Panc1 (cell line): Measurements from ENCODE around the gene ST6GALNAC1. TPM values are rescaled to one million over a fixed set of nuclear protein-coding genes. Genes with fewer than 3 reads are reported as not detected.

Source experiments
- ATAC-seq: fragments of 200-7000 bp; cut with Tn5 transposase; 2 replicates; pipeline ENCODE4 v1.9.1; 2020; ENCODE audit warnings: mild to moderate bottlenecking, moderate library complexity
- BruUV-seq: library from RNA; stranded (reverse); fragments of 400-500 nt; replicated peaks from 2 replicates; lab custom pipeline; 2021; lab: Mats Ljungman, UMichigan
- CTCF ChIA-PET: fragments of 300-600 bp; sonication (Branson Sonifier 250); formaldehyde crosslinking; loops from one replicate; lab custom pipeline; 2022; ENCODE audit warnings: antibody characterized with exemption; lab: Charles Lee
- POLR2A ChIA-PET: fragments of 300-600 bp; sonication (Branson Sonifier 250); formaldehyde crosslinking; loops from one replicate; lab custom pipeline; 2022; ENCODE audit warnings: antibody characterized with exemption; lab: Charles Lee
- DNase-seq: peaks from one replicate; pipeline ENCODE4 v3.0.0-alpha.2; 2010; ENCODE audit warnings: low read depth, low spot score
- H3K27ac ChIP-seq: 2 replicates; pipeline ENCODE4 v1.5.1; 2011; ENCODE audit warnings: mild to moderate bottlenecking, low read length, inconsistent platforms
- H3K27me3 ChIP-seq: fragments of 200-500 bp; sonication (Bioruptor generic); 2 replicates; pipeline ENCODE4 v1.6.0; 2014; ENCODE audit warnings: low read length, inconsistent platforms; ENCODE audit not compliant: control insufficient read depth, insufficient read depth
- H3K36me3 ChIP-seq: fragments of 200-500 bp; sonication (Bioruptor generic); 2 replicates; pipeline ENCODE4 v1.5.1; 2014; ENCODE audit warnings: inconsistent platforms, mild to moderate bottlenecking, low read length, moderate library complexity; ENCODE audit not compliant: control insufficient read depth, insufficient read depth
- H3K4me1 ChIP-seq: 2 replicates; pipeline ENCODE4 v1.5.1; 2011; ENCODE audit warnings: inconsistent platforms, mild to moderate bottlenecking, low read length, moderate library complexity; ENCODE audit not compliant: control insufficient read depth, insufficient read depth
- H3K4me3 ChIP-seq, 2 experiments: 2 replicates each; pipeline ENCODE4 v1.5.1; 2011 to 2012; ENCODE audit warnings: low read depth in 2 of 2, low read length in 2 of 2, mild to moderate bottlenecking in 2 of 2, inconsistent platforms in 1 of 2, moderate library complexity in 1 of 2
- H3K9me3 ChIP-seq: fragments of 200-500 bp; sonication (Bioruptor generic); 2 replicates; pipeline ENCODE4 v1.5.1; 2014; ENCODE audit warnings: low read depth, mild to moderate bottlenecking, inconsistent platforms, low read length, moderate library complexity; ENCODE audit not compliant: control insufficient read depth, insufficient read depth
- CTCF ChIP-seq: fragments of 450-650 bp; IDR thresholded peaks from 2 replicates; pipeline ENCODE4 v1.5.1; 2017; ENCODE audit warnings: mild to moderate bottlenecking
- POLR2AphosphoS5 ChIP-seq: IDR thresholded peaks from 2 replicates; pipeline ENCODE4 v1.6.1; 2012; ENCODE audit warnings: mild to moderate bottlenecking, low read depth, low read length, moderate library complexity
- REST ChIP-seq, 2 experiments: IDR thresholded peaks; 2 replicates each; pipeline ENCODE4 v1.6.1; 2011 to 2012; ENCODE audit warnings: low read depth in 2 of 2, control low read depth in 1 of 2, low read length in 1 of 2, mild to moderate bottlenecking in 1 of 2, moderate library complexity in 1 of 2; ENCODE audit not compliant: insufficient read depth in 1 of 2
- SIN3A ChIP-seq: IDR thresholded peaks from 2 replicates; pipeline ENCODE4 v1.6.1; 2012; ENCODE audit warnings: low read depth, mild to moderate bottlenecking, low read length, moderate library complexity, borderline replicate concordance; ENCODE audit not compliant: insufficient read depth
- TCF7L2 ChIP-seq: IDR thresholded peaks from 2 replicates; pipeline ENCODE4 v1.6.1; 2011; ENCODE audit warnings: mild to moderate bottlenecking, low read depth, low read length, inconsistent platforms
- in situ Hi-C: cut with HindIII; loops from 2 replicates; pipeline ENCODE4 v1.10.0; 2016; ENCODE audit warnings: low sequenced_read_pairs, low pct_unique_long_range_greater_than_20kb
- intact Hi-C: fragments of 100-400 bp; cut with micrococcal nuclease; formaldehyde crosslinking; loops from one replicate; pipeline ENCODE4 v1.10.0; 2022; ENCODE audit not compliant: unreplicated experiment
- total RNA-seq: library from RNA; stranded (reverse); gene quantifications from one replicate; pipeline ENCODE4 v1.2.1, GENCODE V29; 2021; ENCODE audit not compliant: unreplicated experiment

Gene ST6GALNAC1
- total RNA-seq, 1 experiment from 2014 or later = 0.15 TPM

- H3K9me3 ChIP-seq = no peaks in the 10 kb centered on the region
- TF ChIP-seq REST (IDR thresholded peaks at IDR 0.05; ENCODE audit: insufficient read depth in 1 of 2, low read depth in 2 of 2, low read length in 1 of 2) (no peak), CTCF (no peak), SIN3A (no peak), TCF7L2 (no peak), POLR2AphosphoS5 (no peak)
- peaks cover 3% of the 10 kb centered on the region; the same call in 1 of the 2 replicates for H3K4me1 ChIP-seq
- H3K36me3 ChIP-seq = no peaks in the 10 kb centered on the region
- ATAC-seq (no peak), DNase-seq (no peak)
- intact Hi-C loops = loop anchor here (10.0 kb wide), 1 partner anchor 62 kb away; a partner anchor contains a TSS
- H3K27me3 ChIP-seq = no peaks in the 10 kb centered on the region; the same call in 1 of the 2 replicates
- H3K27ac ChIP-seq = no peak overlapping the region
- BruUV-seq = no TSS peak
- no peak overlapping the region for H3K4me3 ChIP-seq
- CTCF ChIA-PET = no interaction called here
- in situ Hi-C loops = no loop called here
- POLR2A ChIA-PET = no interaction called here
These were observed 17.1 kb downstream of the ST6GALNAC1 start for GRCh38 chr17:76626442-76626841.

GRCh38 chr17:76625496-76625895 lies 18.1 kb downstream of the ST6GALNAC1 start:
- Histone ChIP-seq H3K36me3 (no peaks in the 10 kb centered on the region), H3K4me3 (no peak overlapping the region), H3K4me1 (peaks cover 3% of the 10 kb centered on the region; the same call in 1 of the 2 replicates), H3K27ac (no peak overlapping the region), H3K27me3 (no peaks in the 10 kb centered on the region; the same call in 1 of the 2 replicates), H3K9me3 (no peaks in the 10 kb centered on the region)
- in situ Hi-C loops (no loop called here), intact Hi-C loops (loop anchor here (10.0 kb wide), 1 partner anchor 61 kb away; a partner anchor contains a TSS)
- DNase-seq = no peak
- ATAC-seq = no peak
- no peak for TF ChIP-seq REST (IDR thresholded peaks at IDR 0.05; ENCODE audit: insufficient read depth in 1 of 2, low read depth in 2 of 2, low read length in 1 of 2)
- TF ChIP-seq SIN3A = no peak
- TF ChIP-seq CTCF = no peak
- TF ChIP-seq TCF7L2 = no peak
- ChIA-PET POLR2A (no interaction called here), CTCF (interaction anchor here (0.5 to 1.9 kb wide), 3 partner anchors 43 to 79 kb away, joined by 4 to 6 read pairs (median 6); no protein-coding TSS in a partner anchor)
- no TSS peak for BruUV-seq
